ACC112 (cell line): ENCODE results near the gene FBXO41.

ENCODE experiments used
- H2AFZ ChIP-seq: fragments of 200-600 bp; sonication (generic); one replicate; pipeline ENCODE4 v1.6.0; 2017; ENCODE audit warnings: antibody characterized with exemption, low read length; ENCODE audit not compliant: unreplicated experiment
- H3K27ac ChIP-seq: fragments of 200-600 bp; sonication (generic); 2 replicates; pipeline ENCODE4 v1.5.1; 2014; ENCODE audit warnings: low read depth, mild to moderate bottlenecking, antibody characterized with exemption, low read length, moderate library complexity
- H3K27me3 ChIP-seq: fragments of 200-600 bp; sonication (generic); 2 replicates; pipeline ENCODE4 v1.6.1; 2014; ENCODE audit warnings: mild to moderate bottlenecking, antibody characterized with exemption, low read length, moderate library complexity, mixed read lengths; ENCODE audit not compliant: insufficient read depth
- H3K36me3 ChIP-seq: fragments of 200-600 bp; sonication (generic); 2 replicates; pipeline ENCODE4 v1.6.1; 2016; ENCODE audit warnings: mild to moderate bottlenecking, antibody characterized with exemption, low read length, moderate library complexity, mixed read lengths; ENCODE audit not compliant: insufficient read depth
- H3K4me1 ChIP-seq: fragments of 200-600 bp; sonication (generic); one replicate; pipeline ENCODE4 v1.6.1; 2016; ENCODE audit warnings: low read length, mixed read lengths; ENCODE audit not compliant: insufficient read depth, unreplicated experiment, control insufficient read depth
- H3K4me3 ChIP-seq: fragments of 200-600 bp; sonication (generic); 2 replicates; pipeline ENCODE4 v1.5.1; 2014; ENCODE audit warnings: mild to moderate bottlenecking, low read depth, low read length
- H3K79me2 ChIP-seq: fragments of 200-600 bp; sonication (generic); one replicate; pipeline ENCODE4 v1.6.0; 2016; ENCODE audit warnings: low read length; ENCODE audit not compliant: control insufficient read depth, unreplicated experiment, insufficient read depth

The FBXO41 gene

DNA sequence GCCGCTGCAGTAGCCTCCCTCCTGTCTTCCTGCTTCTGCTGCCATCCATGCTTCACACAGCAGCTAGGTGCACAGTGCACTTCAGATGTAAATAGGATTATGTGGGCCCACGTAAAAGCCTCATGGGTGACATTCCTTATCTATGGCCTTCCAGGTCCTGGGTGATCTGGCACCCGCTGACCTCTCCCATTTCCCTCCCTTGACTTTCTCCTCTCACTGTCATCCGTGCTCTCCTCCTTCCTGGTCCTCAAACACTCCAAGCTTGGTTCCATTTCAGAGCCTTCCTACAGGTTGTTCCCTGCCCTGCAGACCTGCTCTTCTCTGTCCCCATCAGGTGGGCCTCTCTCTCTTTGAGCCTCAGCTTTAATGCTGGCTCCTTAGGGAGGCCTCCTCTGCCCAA lies 74.3 kb downstream of the FBXO41 start:
- H3K36me3 ChIP-seq = no peaks in the 10 kb centered on the region
- no peak overlapping the region for H3K27ac ChIP-seq
- H3K27me3 ChIP-seq = peaks cover 15% of the 10 kb centered on the region
- H2AFZ ChIP-seq = no peak overlapping the region
- peaks cover 5% of the 10 kb centered on the region for H3K79me2 ChIP-seq
- no peak overlapping the region for H3K4me3 ChIP-seq
- peaks cover 11% of the 10 kb centered on the region for H3K4me1 ChIP-seq

DNA sequence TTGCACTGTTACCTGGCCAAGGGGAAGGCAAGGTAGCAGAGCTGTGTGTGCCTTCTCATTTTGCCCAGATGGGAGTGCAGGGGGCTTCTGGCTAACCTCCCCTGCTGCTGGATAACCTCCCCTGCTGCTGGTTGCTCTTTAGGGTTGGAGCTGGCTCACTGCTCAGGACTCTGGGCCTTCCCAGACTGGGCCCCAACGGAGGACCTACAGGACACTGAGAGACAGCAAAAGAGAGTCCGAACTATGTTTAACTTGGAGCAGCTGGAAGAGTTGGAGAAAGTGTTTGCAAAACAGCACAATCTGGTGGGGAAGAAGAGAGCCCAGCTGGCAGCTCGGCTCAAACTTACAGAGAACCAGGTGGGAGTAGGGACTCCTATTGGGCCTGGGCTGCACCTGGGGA lies 76.0 kb downstream of the FBXO41 start:
- H3K36me3 ChIP-seq = no peaks in the 10 kb centered on the region
- H3K4me1 ChIP-seq = peaks cover 6% of the 10 kb centered on the region
- H2AFZ ChIP-seq = no peak overlapping the region
- peaks cover 27% of the 10 kb centered on the region for H3K27me3 ChIP-seq
- no peak overlapping the region for H3K4me3 ChIP-seq
- H3K79me2 ChIP-seq = no peaks in the 10 kb centered on the region
- H3K27ac ChIP-seq = no peak overlapping the region

DNA sequence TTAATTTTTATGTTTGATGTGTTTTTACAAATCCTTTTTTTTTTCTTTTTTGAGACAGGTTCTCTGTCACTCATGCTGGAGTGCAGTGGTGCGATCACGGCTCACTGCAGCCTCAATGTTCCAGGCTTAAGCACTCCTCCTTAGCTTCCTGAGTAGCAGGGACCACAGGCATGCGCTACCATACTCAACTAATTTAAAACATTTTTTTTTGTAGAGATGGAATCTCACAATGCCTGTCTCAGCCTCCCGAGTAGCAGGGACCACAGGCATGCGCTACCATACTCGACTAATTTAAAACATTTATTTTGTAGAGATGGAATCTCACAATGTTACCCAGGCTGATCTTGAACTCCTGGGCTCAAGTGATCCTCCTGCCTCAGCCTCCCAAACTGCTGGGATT lies 78.7 kb downstream of the FBXO41 start:
- no peak overlapping the region for H3K4me3 ChIP-seq
- no peaks in the 10 kb centered on the region for H3K36me3 ChIP-seq
- H3K27ac ChIP-seq = no peak overlapping the region
- no peaks in the 10 kb centered on the region for H3K79me2 ChIP-seq
- H2AFZ ChIP-seq = no peak overlapping the region
- H3K27me3 ChIP-seq = peaks cover 49% of the 10 kb centered on the region
- H3K4me1 ChIP-seq = no peaks in the 10 kb centered on the region
